WTC11 (cell line): ENCODE data around the gene ACBD3. TPM values are rescaled to one million over a fixed set of nuclear protein-coding genes. Genes with fewer than 3 reads are reported as not detected.

Experiments used
- ATAC-seq: fragments of 200-7000 bp; cut with Tn5 transposase; 2 replicates; pipeline ENCODE4 v1.10.0; 2021; ENCODE audit warnings: mild to moderate bottlenecking, moderate library complexity
- CTCF ChIA-PET: fragments of 300-600 bp; sonication (Branson Sonifier 250); formaldehyde crosslinking; loops from one replicate; lab custom pipeline; 2021; ENCODE audit warnings: antibody characterized with exemption; lab: Charles Lee
- POLR2A ChIA-PET: fragments of 350-600 bp; sonication (Branson Sonifier 250); formaldehyde crosslinking; loops from one replicate; lab custom pipeline; 2021; ENCODE audit warnings: antibody characterized with exemption; lab: Charles Lee
- DNase-seq: peaks from one replicate; pipeline ENCODE4 v3.0.0; 2021; ENCODE audit warnings: low spot score
- H3K27ac Mint-ChIP-seq: 2 replicates; pipeline ENCODE4 v1.8.0; 2021; ENCODE audit warnings: mixed read lengths
- H3K27me3 Mint-ChIP-seq: 2 replicates; pipeline ENCODE4 v1.8.0; 2021; ENCODE audit warnings: low read depth, mild to moderate bottlenecking, moderate library complexity, mixed read lengths
- H3K36me3 Mint-ChIP-seq: 2 replicates; pipeline ENCODE4 v1.8.0; 2021; ENCODE audit warnings: mixed read lengths
- H3K4me1 Mint-ChIP-seq: 2 replicates; pipeline ENCODE4 v1.8.0; 2022; ENCODE audit warnings: mixed read lengths
- H3K4me3 Mint-ChIP-seq: 2 replicates; pipeline ENCODE4 v1.8.0; 2021; ENCODE audit warnings: mild to moderate bottlenecking, moderate library complexity, mixed read lengths
- H3K9me3 Mint-ChIP-seq: 2 replicates; pipeline ENCODE4 v1.8.0; 2021; ENCODE audit warnings: mixed read lengths
- ATF2 ChIP-seq: sonication (generic); formaldehyde crosslinking; IDR thresholded peaks from 2 replicates; pipeline ENCODE4 v1.8.1; 2022; ENCODE audit warnings: low read depth, missing genetic modification reagents, borderline replicate concordance
- ATF6 ChIP-seq: sonication (generic); formaldehyde crosslinking; IDR thresholded peaks from 2 replicates; pipeline ENCODE4 v1.8.1; 2023; ENCODE audit warnings: mild to moderate bottlenecking, missing genetic modification reagents
- CBFB ChIP-seq: sonication (generic); formaldehyde crosslinking; IDR thresholded peaks from 2 replicates; pipeline ENCODE4 v1.8.1; 2022; ENCODE audit warnings: mild to moderate bottlenecking, low read depth, missing genetic modification reagents
- IRF2 ChIP-seq: sonication (generic); formaldehyde crosslinking; IDR thresholded peaks from 2 replicates; pipeline ENCODE4 v1.8.0; 2022; ENCODE audit warnings: low read depth, missing genetic modification reagents, borderline replicate concordance
- JAZF1 ChIP-seq: fragments of 250-450 bp; sonication (Bioruptor Pico); IDR thresholded peaks from 2 replicates; pipeline ENCODE4 v1.9.0; 2021; ENCODE audit warnings: moderate library complexity, mild to moderate bottlenecking, inconsistent platforms
- JUN ChIP-seq: sonication (generic); formaldehyde crosslinking; IDR thresholded peaks from 2 replicates; pipeline ENCODE4 v1.8.0; 2023; ENCODE audit warnings: mild to moderate bottlenecking, missing genetic modification reagents
- KAT7 ChIP-seq: sonication (generic); formaldehyde crosslinking; IDR thresholded peaks from 2 replicates; pipeline ENCODE4 v1.8.1; 2023; ENCODE audit warnings: missing genetic modification reagents, mild to moderate bottlenecking, borderline replicate concordance
- MXD4 ChIP-seq: fragments of 250-450 bp; sonication (Bioruptor Pico); IDR thresholded peaks from 2 replicates; pipeline ENCODE4 v1.8.0; 2021; ENCODE audit warnings: mild to moderate bottlenecking, moderate library complexity, borderline replicate concordance
- PRRX2 ChIP-seq: fragments of 250-450 bp; sonication (Bioruptor Pico); IDR thresholded peaks from 2 replicates; pipeline ENCODE4 v1.8.0; 2021; ENCODE audit warnings: mild to moderate bottlenecking
- STAT6 ChIP-seq: sonication (generic); formaldehyde crosslinking; conservative IDR thresholded peaks from 2 replicates; pipeline ENCODE4 v1.8.1; 2023; ENCODE audit warnings: mild to moderate bottlenecking, low read depth, missing genetic modification reagents, moderate library complexity
- ZBTB43 ChIP-seq: sonication (generic); formaldehyde crosslinking; IDR thresholded peaks from 2 replicates; pipeline ENCODE4 v1.8.1; 2023; ENCODE audit warnings: mild to moderate bottlenecking, missing genetic modification reagents
- total RNA-seq: library from RNA; stranded (reverse); gene quantifications from 3 replicates; pipeline ENCODE4 v1.2.3, GENCODE V29; 2021
- TF ChIP-seq, protein P1 (sequence below): sonication (generic); formaldehyde crosslinking; IDR thresholded peaks from 2 replicates; pipeline ENCODE4 v1.8.0; 2022; ENCODE audit warnings: missing genetic modification reagents

Gene ACBD3
- total RNA-seq, 1 experiment from 2014 or later: 38.9 TPM

- CTCF ChIA-PET: interaction anchor here (1.0 to 2.3 kb wide), 11 partner anchors 9 to 205 kb away, joined by 3 to 13 read pairs (median 5); partner anchors contain the start of genes H3-3A and LIN9
These were observed 58.0 kb downstream of the ACBD3 start for GRCh38 chr1:226128487-226129075.

More at GRCh38 chr1:226128487-226129075, 58.0 kb downstream of the ACBD3 start:
- peaks cover 6% of the 10 kb centered on the region for H3K9me3 Mint-ChIP-seq
- peaks cover 47% of the 10 kb centered on the region for H3K4me1 Mint-ChIP-seq
- H3K36me3 Mint-ChIP-seq: no peaks in the 10 kb centered on the region
- TF ChIP-seq MXD4 (CRISPR knock-in tag): no peak
- no peak for TF ChIP-seq ATF6 (CRISPR knock-in tag)
- no peak for TF ChIP-seq IRF2 (CRISPR knock-in tag)
- TF ChIP-seq KAT7 (CRISPR knock-in tag): no peak
- no peak for TF ChIP-seq STAT6 (CRISPR knock-in tag)
- TF ChIP-seq JUN (CRISPR knock-in tag): no peak
- no peak for TF ChIP-seq CBFB
- no peak for TF ChIP-seq JAZF1
- no peak for TF ChIP-seq ZBTB43 (CRISPR knock-in tag)
- TF ChIP-seq, protein P1, sequence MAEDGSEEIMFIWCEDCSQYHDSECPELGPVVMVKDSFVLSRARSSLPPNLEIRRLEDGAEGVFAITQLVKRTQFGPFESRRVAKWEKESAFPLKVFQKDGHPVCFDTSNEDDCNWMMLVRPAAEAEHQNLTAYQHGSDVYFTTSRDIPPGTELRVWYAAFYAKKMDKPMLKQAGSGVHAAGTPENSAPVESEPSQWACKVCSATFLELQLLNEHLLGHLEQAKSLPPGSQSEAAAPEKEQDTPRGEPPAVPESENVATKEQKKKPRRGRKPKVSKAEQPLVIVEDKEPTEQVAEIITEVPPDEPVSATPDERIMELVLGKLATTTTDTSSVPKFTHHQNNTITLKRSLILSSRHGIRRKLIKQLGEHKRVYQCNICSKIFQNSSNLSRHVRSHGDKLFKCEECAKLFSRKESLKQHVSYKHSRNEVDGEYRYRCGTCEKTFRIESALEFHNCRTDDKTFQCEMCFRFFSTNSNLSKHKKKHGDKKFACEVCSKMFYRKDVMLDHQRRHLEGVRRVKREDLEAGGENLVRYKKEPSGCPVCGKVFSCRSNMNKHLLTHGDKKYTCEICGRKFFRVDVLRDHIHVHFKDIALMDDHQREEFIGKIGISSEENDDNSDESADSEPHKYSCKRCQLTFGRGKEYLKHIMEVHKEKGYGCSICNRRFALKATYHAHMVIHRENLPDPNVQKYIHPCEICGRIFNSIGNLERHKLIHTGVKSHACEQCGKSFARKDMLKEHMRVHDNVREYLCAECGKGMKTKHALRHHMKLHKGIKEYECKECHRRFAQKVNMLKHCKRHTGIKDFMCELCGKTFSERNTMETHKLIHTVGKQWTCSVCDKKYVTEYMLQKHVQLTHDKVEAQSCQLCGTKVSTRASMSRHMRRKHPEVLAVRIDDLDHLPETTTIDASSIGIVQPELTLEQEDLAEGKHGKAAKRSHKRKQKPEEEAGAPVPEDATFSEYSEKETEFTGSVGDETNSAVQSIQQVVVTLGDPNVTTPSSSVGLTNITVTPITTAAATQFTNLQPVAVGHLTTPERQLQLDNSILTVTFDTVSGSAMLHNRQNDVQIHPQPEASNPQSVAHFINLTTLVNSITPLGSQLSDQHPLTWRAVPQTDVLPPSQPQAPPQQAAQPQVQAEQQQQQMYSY (CRISPR knock-in tag): no peak
- no peak for TF ChIP-seq PRRX2 (CRISPR knock-in tag)
- no peak for TF ChIP-seq ATF2 (CRISPR knock-in tag)
- DNase-seq (no peak), ATAC-seq (no peak)
- POLR2A ChIA-PET: interaction anchor here (1.1 kb wide), 1 partner anchor 18 kb away, joined by 3 read pairs; no protein-coding TSS in a partner anchor
- H3K4me3 Mint-ChIP-seq: no peak overlapping the region
- H3K27ac Mint-ChIP-seq: 0 out of 2 replicates have a peak overlapping the region, but pooled peaks have one; percentile 8
- no peaks in the 10 kb centered on the region; the same call in 1 of the 2 replicates for H3K27me3 Mint-ChIP-seq
